GM23248 (cell line): ENCODE data around the gene ISG15. TPM values are rescaled to one million over a fixed set of nuclear protein-coding genes. Genes with fewer than 3 reads are reported as not detected.

Experiments used
- DNase-seq: peaks from one replicate; pipeline ENCODE4 v3.0.0-alpha.2; 2015
- H2AFZ ChIP-seq: fragments of 200-600 bp; sonication (generic); 2 replicates; pipeline ENCODE4 v1.6.1; 2016; ENCODE audit warnings: antibody characterized with exemption
- H3F3A ChIP-seq: fragments of 200-600 bp; sonication (generic); 2 replicates; pipeline ENCODE4 v1.6.1; 2016; ENCODE audit warnings: mild to moderate bottlenecking, antibody characterized with exemption, mixed run types; ENCODE audit not compliant: insufficient read depth
- H3K27ac ChIP-seq: fragments of 200-600 bp; sonication (generic); 2 replicates; pipeline ENCODE4 v1.5.1; 2016; ENCODE audit warnings: mild to moderate bottlenecking
- H3K27me3 ChIP-seq: fragments of 200-600 bp; sonication (generic); replicated peaks from 2 replicates; pipeline ENCODE4 v1.6.1; 2016; ENCODE audit warnings: mild to moderate bottlenecking; ENCODE audit not compliant: insufficient read depth
- H3K36me3 ChIP-seq: fragments of 200-600 bp; sonication (generic); 2 replicates; pipeline ENCODE4 v1.6.1; 2016; ENCODE audit warnings: low read depth, mild to moderate bottlenecking
- H3K4me1 ChIP-seq: fragments of 200-600 bp; sonication (generic); 2 replicates; pipeline ENCODE4 v1.6.1; 2016; ENCODE audit warnings: mild to moderate bottlenecking; ENCODE audit not compliant: insufficient read depth
- H3K4me2 ChIP-seq: fragments of 200-600 bp; sonication (generic); one replicate; pipeline ENCODE4 v1.6.1; 2016; ENCODE audit warnings: mild to moderate bottlenecking; ENCODE audit not compliant: unreplicated experiment
- H3K4me3 ChIP-seq: fragments of 200-600 bp; sonication (generic); 2 replicates; pipeline ENCODE4 v1.5.1; 2016; ENCODE audit warnings: mild to moderate bottlenecking
- H3K79me2 ChIP-seq: fragments of 200-600 bp; sonication (generic); 2 replicates; pipeline ENCODE4 v1.6.1; 2016; ENCODE audit warnings: mild to moderate bottlenecking; ENCODE audit not compliant: insufficient read depth
- H3K9ac ChIP-seq: fragments of 200-600 bp; sonication (generic); 2 replicates; pipeline ENCODE4 v1.6.1; 2016; ENCODE audit warnings: mild to moderate bottlenecking
- H3K9me2 ChIP-seq: fragments of 200-600 bp; sonication (generic); 2 replicates; pipeline ENCODE4 v1.6.1; 2016; ENCODE audit warnings: mixed run types, mild to moderate bottlenecking, moderate library complexity; ENCODE audit not compliant: insufficient read depth
- H3K9me3 ChIP-seq: fragments of 200-600 bp; sonication (generic); one replicate; pipeline ENCODE4 v1.6.1; 2017; ENCODE audit warnings: low read depth
- H4K20me1 ChIP-seq: fragments of 200-600 bp; sonication (generic); 2 replicates; pipeline ENCODE4 v1.6.0; 2016; ENCODE audit not compliant: insufficient read depth
- EZH2 ChIP-seq: fragments of 200-600 bp; sonication (generic); IDR thresholded peaks from 2 replicates; pipeline ENCODE4 v1.6.1; 2018; ENCODE audit warnings: antibody characterized with exemption, mild to moderate bottlenecking; ENCODE audit not compliant: insufficient read depth, poor library complexity, severe bottlenecking
- EZH2phosphoT487 ChIP-seq: fragments of 200-600 bp; sonication (generic); IDR thresholded peaks from 2 replicates; pipeline ENCODE4 v1.6.1; 2018; ENCODE audit warnings: antibody characterized with exemption, moderate library complexity, mild to moderate bottlenecking, low read depth; ENCODE audit not compliant: insufficient read depth
- WGBS, 2 experiments: methylation state at CpG; one replicate each; pipeline ENCODE4 v1.1.6; 2015 to 2017; ENCODE audit warnings: low lambda C conversion rate in 2 of 2, low coverage in 1 of 2; ENCODE audit errors: missing lambda C conversion rate in 2 of 2; 5-methylcytosine and 5-hydroxymethylcytosine counted together
- in situ Hi-C: fragments of 300-500 bp; cut with MboI; formaldehyde crosslinking; loops from 2 replicates; pipeline ENCODE4 v1.15.0; 2020
- polyA plus RNA-seq: library from polyadenylated mRNA; unstranded; fragments of >200 nt; fragmentation: Nextera tagmentation; extraction: Ambion mirVana; gene quantifications from 2 replicates; pipeline ENCODE4 v1.2.1, GENCODE V29; 2016
- total RNA-seq: library from RNA; depleted of rRNA; stranded (reverse); fragments of >200 nt; shearing (Covaris generic); gene quantifications from 2 replicates; pipeline ENCODE4 v1.2.3, GENCODE V29; 2014

The ISG15 gene
- total and polyA plus RNA-seq, 2 experiments from 2014 or later: 41.2 to 77.0 TPM

GRCh38 chr1:1021920-1022259, 8.6 kb downstream of the ISG15 start:
- Histone ChIP-seq H3K4me3 (no peak overlapping the region; the same call in 1 of the 2 replicates), H3K9me2 (no peaks in the 10 kb centered on the region), H3K36me3 (no peaks in the 10 kb centered on the region), H3K9me3 (no peaks in the 10 kb centered on the region), H3F3A (no peaks in the 10 kb centered on the region), H3K27me3 (no peaks in the 10 kb centered on the region), H3K9ac (no peak overlapping the region), H3K4me2 (no peak overlapping the region), H3K27ac (no peak overlapping the region), H3K4me1 (0 out of 2 replicates have a peak, but pooled peaks cover 6% of the 10 kb centered on the region), H4K20me1 (no peaks in the 10 kb centered on the region), H3K79me2 (no peaks in the 10 kb centered on the region), H2AFZ (no peak overlapping the region)
- TF ChIP-seq EZH2 (no peak), EZH2phosphoT487 (no peak)
- WGBS, 2 experiments: 84 to 86% methylated on average over 10 of the region's 10 CpGs
- in situ Hi-C loops: no loop called here
- DNase-seq: no peak

GRCh38 chr1:1022302-1023009, 9.2 kb downstream of the ISG15 start:
- no peak overlapping the region for H3K4me3 ChIP-seq
- no peak overlapping the region for H3K27ac ChIP-seq
- no peak overlapping the region for H2AFZ ChIP-seq
- H3F3A ChIP-seq: no peaks in the 10 kb centered on the region
- no peak overlapping the region for H3K4me2 ChIP-seq
- no peak for DNase-seq
- H3K79me2 ChIP-seq: no peaks in the 10 kb centered on the region
- WGBS, 2 experiments: 71 to 77% methylated on average over 21 to 26 of the region's 27 CpGs
- no peaks in the 10 kb centered on the region for H3K36me3 ChIP-seq
- H3K9me2 ChIP-seq: no peaks in the 10 kb centered on the region
- no peak for TF ChIP-seq EZH2
- no peak for TF ChIP-seq EZH2phosphoT487
- in situ Hi-C loops: no loop called here
- H3K9ac ChIP-seq: no peak overlapping the region
- no peaks in the 10 kb centered on the region for H4K20me1 ChIP-seq
- H3K27me3 ChIP-seq: no peaks in the 10 kb centered on the region
- 0 out of 2 replicates have a peak, but pooled peaks cover 6% of the 10 kb centered on the region for H3K4me1 ChIP-seq
- no peaks in the 10 kb centered on the region for H3K9me3 ChIP-seq

- no peak overlapping the region for H3K9ac ChIP-seq
- H3K4me1 ChIP-seq: 0 out of 2 replicates have a peak, but pooled peaks cover 6% of the 10 kb centered on the region
- H3K4me3 ChIP-seq: no peak overlapping the region
- H3K79me2 ChIP-seq: no peaks in the 10 kb centered on the region
- H3K27me3 ChIP-seq: no peaks in the 10 kb centered on the region
- H3K9me3 ChIP-seq: no peaks in the 10 kb centered on the region
- DNase-seq: no peak
- no peak overlapping the region for H3K27ac ChIP-seq
- no peaks in the 10 kb centered on the region for H4K20me1 ChIP-seq
- in situ Hi-C loops: no loop called here
- WGBS, 2 experiments: 71 to 74% methylated on average over 13 of the region's 13 CpGs
- no peaks in the 10 kb centered on the region for H3K36me3 ChIP-seq
- TF ChIP-seq EZH2: no peak
- TF ChIP-seq EZH2phosphoT487: no peak
- no peak overlapping the region for H3K4me2 ChIP-seq
- H3K9me2 ChIP-seq: no peaks in the 10 kb centered on the region
- H2AFZ ChIP-seq: no peak overlapping the region
- H3F3A ChIP-seq: no peaks in the 10 kb centered on the region
These were observed 10.4 kb downstream of the ISG15 start for GRCh38 chr1:1023700-1024099.

- WGBS, 2 experiments: 81 to 88% methylated on average over 7 to 9 of the region's 9 CpGs
- TF ChIP-seq EZH2phosphoT487 (no peak), EZH2 (no peak)
- H3K27me3 ChIP-seq: no peaks in the 10 kb centered on the region
- no peak overlapping the region for H3K27ac ChIP-seq
- DNase-seq: no peak
- H3K36me3 ChIP-seq: no peaks in the 10 kb centered on the region
- 0 out of 2 replicates have a peak, but pooled peaks cover 6% of the 10 kb centered on the region for H3K4me1 ChIP-seq
- H3K4me3 ChIP-seq: no peak overlapping the region
- no peaks in the 10 kb centered on the region for H4K20me1 ChIP-seq
- H2AFZ ChIP-seq: no peak overlapping the region
- H3K4me2 ChIP-seq: no peak overlapping the region
- no peaks in the 10 kb centered on the region for H3K79me2 ChIP-seq
- no peaks in the 10 kb centered on the region for H3K9me3 ChIP-seq
- no peaks in the 10 kb centered on the region for H3K9me2 ChIP-seq
- in situ Hi-C loops: no loop called here
- no peak overlapping the region for H3K9ac ChIP-seq
- H3F3A ChIP-seq: no peaks in the 10 kb centered on the region
These were observed 11.0 kb downstream of the ISG15 start for GRCh38 chr1:1024149-1024770.
